ENCODE data around the gene PIGU.
A peak's percentile ranks its signal among the peaks of the same experiment; 100 is the strongest.
"Not testable (repeated sequence)": the region's sequence is repeated elsewhere in the genome, so short reads cannot be mapped to it uniquely, and the experiment has no call there.

The PIGU gene

GRCh38 chr20:34514897-34515483 lies 161.9 kb downstream of the PIGU start:
- peaks cover 35% of the 10 kb centered on the region for H3K79me2 ChIP-seq (ENCODE audit: control insufficient read depth, low read length)
- H3K27me3 ChIP-seq (ENCODE audit: control insufficient read depth, low read length): no peaks in the 10 kb centered on the region
- 0 out of 2 replicates have a peak, but pooled peaks cover 6% of the 10 kb centered on the region for H3F3A ChIP-seq (ENCODE audit: control insufficient read depth, insufficient read depth)
- peaks cover 38% of the 10 kb centered on the region for H3K4me1 ChIP-seq (ENCODE audit: control insufficient read depth, low read length)
- no peaks in the 10 kb centered on the region for H3K9me3 ChIP-seq (ENCODE audit: control insufficient read depth, insufficient read depth, low read length)
- peak overlapping the region; percentile 98 for H3K4me2 ChIP-seq (ENCODE audit: low read length)
- peak overlapping the region; percentile 86 for H3K4me3 ChIP-seq (ENCODE audit: low read length)
- H3K9me2 ChIP-seq (replicated peaks; ENCODE audit: control insufficient read depth, low read length): no peaks in the 10 kb centered on the region
- no peak overlapping the region for H3K27ac ChIP-seq (ENCODE audit: low read depth, low read length)
- TF ChIP-seq CTCF (IDR thresholded peaks at IDR 0.05; ENCODE audit: low read depth, low read length, poor library complexity, severe bottlenecking) (no peak), EZH2phosphoT487 (IDR thresholded peaks at IDR 0.05; ENCODE audit: borderline replicate concordance, low read length) (no peak)
- peaks cover 12% of the 10 kb centered on the region for H3K36me3 ChIP-seq (ENCODE audit: control insufficient read depth, low read length)
- H4K20me1 ChIP-seq (ENCODE audit: control insufficient read depth, insufficient read depth, low read depth, low read length): no peaks in the 10 kb centered on the region

- not testable (repeated sequence) for H3K27ac ChIP-seq (ENCODE audit: low read depth, low read length); H3K9me3 ChIP-seq (ENCODE audit: control insufficient read depth, insufficient read depth, low read length); H3K4me2 ChIP-seq (ENCODE audit: low read length); H3K36me3 ChIP-seq (ENCODE audit: control insufficient read depth, low read length); H3K9me2 ChIP-seq (replicated peaks; ENCODE audit: control insufficient read depth, low read length); H3K27me3 ChIP-seq (ENCODE audit: control insufficient read depth, low read length); H3F3A ChIP-seq (ENCODE audit: control insufficient read depth, insufficient read depth); H4K20me1 ChIP-seq (ENCODE audit: control insufficient read depth, insufficient read depth, low read depth, low read length); H3K4me3 ChIP-seq (ENCODE audit: low read length)
- Histone ChIP-seq H3K79me2 (ENCODE audit: control insufficient read depth, low read length) (peaks cover 28% of the 10 kb centered on the region), H3K4me1 (ENCODE audit: control insufficient read depth, low read length) (peaks cover 31% of the 10 kb centered on the region)
These were observed 162.9 kb downstream of the PIGU start for GRCh38 chr20:34514034-34514433.

- Histone ChIP-seq H3K4me3 (ENCODE audit: low read length) (no peak overlapping the region), H3K4me1 (ENCODE audit: control insufficient read depth, low read length) (peaks cover 20% of the 10 kb centered on the region), H3K27ac (ENCODE audit: low read depth, low read length) (no peak overlapping the region), H3K9me2 (replicated peaks; ENCODE audit: control insufficient read depth, low read length) (no peaks in the 10 kb centered on the region), H3K79me2 (ENCODE audit: control insufficient read depth, low read length) (peaks cover 17% of the 10 kb centered on the region), H3K4me2 (ENCODE audit: low read length) (no peak overlapping the region), H3F3A (ENCODE audit: control insufficient read depth, insufficient read depth) (0 out of 2 replicates have a peak, but pooled peaks cover 9% of the 10 kb centered on the region), H3K27me3 (ENCODE audit: control insufficient read depth, low read length) (no peaks in the 10 kb centered on the region), H4K20me1 (ENCODE audit: control insufficient read depth, insufficient read depth, low read depth, low read length) (no peaks in the 10 kb centered on the region), H3K36me3 (ENCODE audit: control insufficient read depth, low read length) (peaks cover 13% of the 10 kb centered on the region), H3K9me3 (ENCODE audit: control insufficient read depth, insufficient read depth, low read length) (no peaks in the 10 kb centered on the region)
- TF ChIP-seq EZH2phosphoT487 (IDR thresholded peaks at IDR 0.05; ENCODE audit: borderline replicate concordance, low read length): no peak
- TF ChIP-seq CTCF (IDR thresholded peaks at IDR 0.05; ENCODE audit: low read depth, low read length, poor library complexity, severe bottlenecking): no peak
These were observed 163.9 kb downstream of the PIGU start for GRCh38 chr20:34512955-34513419.

- H3K27me3 ChIP-seq (ENCODE audit: control insufficient read depth, low read length): no peaks in the 10 kb centered on the region
- no peak overlapping the region for H3K4me2 ChIP-seq (ENCODE audit: low read length)
- H3K79me2 ChIP-seq (ENCODE audit: control insufficient read depth, low read length): peaks cover 11% of the 10 kb centered on the region
- no peaks in the 10 kb centered on the region for H4K20me1 ChIP-seq (ENCODE audit: control insufficient read depth, insufficient read depth, low read depth, low read length)
- H3F3A ChIP-seq (ENCODE audit: control insufficient read depth, insufficient read depth): 0 out of 2 replicates have a peak, but pooled peaks cover 9% of the 10 kb centered on the region
- H3K4me1 ChIP-seq (ENCODE audit: control insufficient read depth, low read length): peaks cover 15% of the 10 kb centered on the region
- no peaks in the 10 kb centered on the region for H3K9me2 ChIP-seq (replicated peaks; ENCODE audit: control insufficient read depth, low read length)
- no peaks in the 10 kb centered on the region for H3K9me3 ChIP-seq (ENCODE audit: control insufficient read depth, insufficient read depth, low read length)
- peaks cover 19% of the 10 kb centered on the region for H3K36me3 ChIP-seq (ENCODE audit: control insufficient read depth, low read length)
- TF ChIP-seq CTCF (IDR thresholded peaks at IDR 0.05; ENCODE audit: low read depth, low read length, poor library complexity, severe bottlenecking) (no peak), EZH2phosphoT487 (IDR thresholded peaks at IDR 0.05; ENCODE audit: borderline replicate concordance, low read length) (no peak)
- no peak overlapping the region for H3K27ac ChIP-seq (ENCODE audit: low read depth, low read length)
- no peak overlapping the region for H3K4me3 ChIP-seq (ENCODE audit: low read length)
These were observed 164.5 kb downstream of the PIGU start for GRCh38 chr20:34512266-34512954.

All from DOHH2 (cell line).